ENCODE results near the gene CBLL1. TPM values are rescaled to one million over a fixed set of nuclear protein-coding genes. Genes with fewer than 3 reads are reported as not detected.

The CBLL1 gene
- total and polyA plus RNA-seq, 2 donors (not counting 1 experiment from before 2014, with no cell fraction given): 22.1 to 57.2 TPM

GRCh38 chr7:107715531-107715930 lies 28.4 kb upstream of the CBLL1 start:
- Histone ChIP-seq H3K4me1 (ENCODE audit: control insufficient read depth in 2 of 2, insufficient read depth in 2 of 2, low read length in 2 of 2) (no peaks in the 10 kb centered on the region), H2AFZ (ENCODE audit: insufficient read depth, low read depth, low read length, poor library complexity, severe bottlenecking) (no peak overlapping the region), H3K4me2 (replicated peaks; ENCODE audit: low read depth, low read length, poor library complexity, severe bottlenecking) (no peak overlapping the region), H3K4me3 (ENCODE audit: control extremely low read depth in 1 of 5, extremely low read depth in 1 of 5, insufficient read depth in 1 of 5, low read depth in 2 of 5, low read length in 4 of 5) (no peak overlapping the region), H3K36me3 (replicated peaks in 1 of 2; ENCODE audit: control extremely low read depth in 1 of 2, control insufficient read depth in 1 of 2, extremely low read depth in 1 of 2, insufficient read depth in 2 of 2, low read length in 1 of 2) (no peaks in the 10 kb centered on the region), H3K9ac (ENCODE audit: low read length) (no peak overlapping the region), H3K9me3 (ENCODE audit: control extremely low read depth in 1 of 3, control insufficient read depth in 2 of 3, insufficient read depth in 1 of 3, low read length in 2 of 3) (no peaks in the 10 kb centered on the region), H3K79me2 (ENCODE audit: control insufficient read depth, insufficient read depth, low read length) (no peaks in the 10 kb centered on the region), H3K27ac (ENCODE audit: low read length in 2 of 2) (no peak overlapping the region), H3K27me3 (replicated peaks in 1 of 4; ENCODE audit: control extremely low read depth in 1 of 4, control insufficient read depth in 3 of 4, insufficient read depth in 4 of 4, low read length in 3 of 4) (no peaks in the 10 kb centered on the region), H4K20me1 (ENCODE audit: control insufficient read depth, insufficient read depth, low read length, poor library complexity, severe bottlenecking) (no peaks in the 10 kb centered on the region)
- no peak overlapping the region for H3K27ac Mint-ChIP-seq
- POLR2A ChIA-PET: no interaction called here
- WGBS (ENCODE audit: insufficient coverage): 93% methylated on average over 4 of the region's 6 CpGs
- H3K27me3 Mint-ChIP-seq: peaks cover 9% of the 10 kb centered on the region
- intact Hi-C loops (cut with micrococcal nuclease): no loop called here
- TF ChIP-seq EZH2 (IDR thresholded peaks at IDR 0.05; ENCODE audit: borderline replicate concordance, insufficient read depth, low read depth, low read length, poor library complexity, severe bottlenecking): no peak
- TF ChIP-seq, protein P1, sequence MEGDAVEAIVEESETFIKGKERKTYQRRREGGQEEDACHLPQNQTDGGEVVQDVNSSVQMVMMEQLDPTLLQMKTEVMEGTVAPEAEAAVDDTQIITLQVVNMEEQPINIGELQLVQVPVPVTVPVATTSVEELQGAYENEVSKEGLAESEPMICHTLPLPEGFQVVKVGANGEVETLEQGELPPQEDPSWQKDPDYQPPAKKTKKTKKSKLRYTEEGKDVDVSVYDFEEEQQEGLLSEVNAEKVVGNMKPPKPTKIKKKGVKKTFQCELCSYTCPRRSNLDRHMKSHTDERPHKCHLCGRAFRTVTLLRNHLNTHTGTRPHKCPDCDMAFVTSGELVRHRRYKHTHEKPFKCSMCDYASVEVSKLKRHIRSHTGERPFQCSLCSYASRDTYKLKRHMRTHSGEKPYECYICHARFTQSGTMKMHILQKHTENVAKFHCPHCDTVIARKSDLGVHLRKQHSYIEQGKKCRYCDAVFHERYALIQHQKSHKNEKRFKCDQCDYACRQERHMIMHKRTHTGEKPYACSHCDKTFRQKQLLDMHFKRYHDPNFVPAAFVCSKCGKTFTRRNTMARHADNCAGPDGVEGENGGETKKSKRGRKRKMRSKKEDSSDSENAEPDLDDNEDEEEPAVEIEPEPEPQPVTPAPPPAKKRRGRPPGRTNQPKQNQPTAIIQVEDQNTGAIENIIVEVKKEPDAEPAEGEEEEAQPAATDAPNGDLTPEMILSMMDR (IDR thresholded peaks at IDR 0.05): no peak
- no peaks in the 10 kb centered on the region for H3K4me1 Mint-ChIP-seq
- H3K9me3 Mint-ChIP-seq (ENCODE audit: insufficient read depth): no peaks in the 10 kb centered on the region
- CTCF ChIA-PET: interaction anchor here (0.9 kb wide), 1 partner anchor 252 kb away, joined by 3 read pairs; no protein-coding TSS in a partner anchor
- H3K4me3 Mint-ChIP-seq: no peak overlapping the region
- ATAC-seq (ENCODE audit: low read depth) (no peak), DNase-seq (no peak)

GRCh38 chr7:107718456-107719193 lies 25.3 kb upstream of the CBLL1 start:
- Histone ChIP-seq H3K4me2 (replicated peaks; ENCODE audit: low read depth, low read length, poor library complexity, severe bottlenecking) (no peak overlapping the region), H2AFZ (ENCODE audit: insufficient read depth, low read depth, low read length, poor library complexity, severe bottlenecking) (no peak overlapping the region)
- no peak overlapping the region for H3K27ac Mint-ChIP-seq

More at GRCh38 chr7:107718456-107719193, 25.3 kb upstream of the CBLL1 start:
- H3K4me3 ChIP-seq (ENCODE audit: control extremely low read depth in 1 of 5, extremely low read depth in 1 of 5, insufficient read depth in 1 of 5, low read depth in 2 of 5, low read length in 4 of 5): no peak overlapping the region
- ChIA-PET CTCF (interaction anchor here (2.5 kb wide), 1 partner anchor 255 kb away, joined by 19 read pairs; no protein-coding TSS in a partner anchor), POLR2A (no interaction called here)
- Mint-ChIP-seq H3K9me3 (ENCODE audit: insufficient read depth) (no peaks in the 10 kb centered on the region), H3K27me3 (peaks cover 9% of the 10 kb centered on the region), H3K4me3 (no peak overlapping the region), H3K4me1 (no peaks in the 10 kb centered on the region)
- H4K20me1 ChIP-seq (ENCODE audit: control insufficient read depth, insufficient read depth, low read length, poor library complexity, severe bottlenecking): no peaks in the 10 kb centered on the region
- H3K27ac ChIP-seq (ENCODE audit: low read length in 2 of 2): no peak overlapping the region
- DNase-seq (no peak), ATAC-seq (ENCODE audit: low read depth) (no peak)
- no peaks in the 10 kb centered on the region for H3K9me3 ChIP-seq (ENCODE audit: control extremely low read depth in 1 of 3, control insufficient read depth in 2 of 3, insufficient read depth in 1 of 3, low read length in 2 of 3)
- H3K4me1 ChIP-seq (ENCODE audit: control insufficient read depth in 2 of 2, insufficient read depth in 2 of 2, low read length in 2 of 2): no peaks in the 10 kb centered on the region
- no peak overlapping the region for H3K9ac ChIP-seq (ENCODE audit: low read length)
- no CpG with 5 or more reads among the region's 4 CpGs for WGBS (ENCODE audit: insufficient coverage)
- intact Hi-C loops (cut with micrococcal nuclease): no loop called here
- TF ChIP-seq EZH2 (IDR thresholded peaks at IDR 0.05; ENCODE audit: borderline replicate concordance, insufficient read depth, low read depth, low read length, poor library complexity, severe bottlenecking): no peak
- TF ChIP-seq, protein P1 (IDR thresholded peaks at IDR 0.05): no peak
- no peaks in the 10 kb centered on the region for H3K36me3 ChIP-seq (replicated peaks in 1 of 2; ENCODE audit: control extremely low read depth in 1 of 2, control insufficient read depth in 1 of 2, extremely low read depth in 1 of 2, insufficient read depth in 2 of 2, low read length in 1 of 2)
- no peaks in the 10 kb centered on the region for H3K79me2 ChIP-seq (ENCODE audit: control insufficient read depth, insufficient read depth, low read length)
- no peaks in the 10 kb centered on the region for H3K27me3 ChIP-seq (replicated peaks in 1 of 4; ENCODE audit: control extremely low read depth in 1 of 4, control insufficient read depth in 3 of 4, insufficient read depth in 4 of 4, low read length in 3 of 4)

Measured in B cell (primary cell).